ENCODE data around the gene DTNB.

DNA sequence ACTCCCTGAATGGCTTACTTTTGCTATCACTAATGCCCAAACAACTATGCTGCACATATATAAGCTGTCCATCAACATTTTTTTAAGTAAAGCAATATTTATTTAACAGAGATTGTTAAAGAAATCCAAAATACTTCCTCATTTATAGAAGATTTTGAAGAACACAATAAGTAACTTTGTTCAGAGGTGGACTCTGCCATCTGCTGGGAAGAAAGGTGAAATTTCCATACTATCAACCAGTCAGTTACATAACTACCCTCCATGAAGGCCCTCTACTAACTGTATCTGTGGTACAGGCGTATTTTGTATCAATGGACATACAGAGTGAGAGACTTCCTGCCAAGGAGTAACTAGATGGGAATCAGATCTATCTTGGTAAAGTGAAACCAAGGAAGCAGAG is 106.0 kb downstream of the DTNB start:
- TF ChIP-seq, protein P1, sequence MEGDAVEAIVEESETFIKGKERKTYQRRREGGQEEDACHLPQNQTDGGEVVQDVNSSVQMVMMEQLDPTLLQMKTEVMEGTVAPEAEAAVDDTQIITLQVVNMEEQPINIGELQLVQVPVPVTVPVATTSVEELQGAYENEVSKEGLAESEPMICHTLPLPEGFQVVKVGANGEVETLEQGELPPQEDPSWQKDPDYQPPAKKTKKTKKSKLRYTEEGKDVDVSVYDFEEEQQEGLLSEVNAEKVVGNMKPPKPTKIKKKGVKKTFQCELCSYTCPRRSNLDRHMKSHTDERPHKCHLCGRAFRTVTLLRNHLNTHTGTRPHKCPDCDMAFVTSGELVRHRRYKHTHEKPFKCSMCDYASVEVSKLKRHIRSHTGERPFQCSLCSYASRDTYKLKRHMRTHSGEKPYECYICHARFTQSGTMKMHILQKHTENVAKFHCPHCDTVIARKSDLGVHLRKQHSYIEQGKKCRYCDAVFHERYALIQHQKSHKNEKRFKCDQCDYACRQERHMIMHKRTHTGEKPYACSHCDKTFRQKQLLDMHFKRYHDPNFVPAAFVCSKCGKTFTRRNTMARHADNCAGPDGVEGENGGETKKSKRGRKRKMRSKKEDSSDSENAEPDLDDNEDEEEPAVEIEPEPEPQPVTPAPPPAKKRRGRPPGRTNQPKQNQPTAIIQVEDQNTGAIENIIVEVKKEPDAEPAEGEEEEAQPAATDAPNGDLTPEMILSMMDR (IDR thresholded peaks at IDR 0.05; ENCODE audit: poor library complexity) = peak; percentile 62
- TF ChIP-seq EZH2phosphoT487 (IDR thresholded peaks at IDR 0.05; ENCODE audit: low read depth, severe bottlenecking, unreplicated experiment) = no peak
- no peak for TF ChIP-seq EZH2 (IDR thresholded peaks at IDR 0.05; ENCODE audit: borderline replicate concordance)
